NCI-H146 treated with DMSO at 0.1 percent for 48 hours (cell line): ENCODE data around the gene ISCA2.

ENCODE experiments used
- DNase-seq: peaks from one replicate; lab custom pipeline; 2025; ENCODE audit not compliant: unreplicated experiment; lab: John Stamatoyannopoulos, UW

The ISCA2 gene

GRCh38 chr14:74507840-74508239 lies 14.3 kb downstream of the ISCA2 start:
- DNase-seq, result no peak

GRCh38 chr14:74508292-74508731 lies 14.7 kb downstream of the ISCA2 start:
- DNase-seq, result no peak

- DNase-seq, result no peak
These were observed 15.4 kb downstream of the ISCA2 start for GRCh38 chr14:74508844-74509428.

- DNase-seq, result no peak
These were observed 16.1 kb downstream of the ISCA2 start for GRCh38 chr14:74509587-74510222.

- no peak for DNase-seq
These were observed 16.8 kb downstream of the ISCA2 start for GRCh38 chr14:74510223-74510931.

- DNase-seq, result no peak
These were observed 17.4 kb downstream of the ISCA2 start for GRCh38 chr14:74510959-74511409.

GRCh38 chr14:74511966-74512830 lies 18.6 kb downstream of the ISCA2 start:
- no peak for DNase-seq

- no peak for DNase-seq
These were observed 20.9 kb downstream of the ISCA2 start for GRCh38 chr14:74514471-74514941.

- no peak for DNase-seq
These were observed 22.4 kb downstream of the ISCA2 start for GRCh38 chr14:74515891-74516412.

- no peak for DNase-seq
These were observed 23.0 kb downstream of the ISCA2 start for GRCh38 chr14:74516451-74517160.

- no peak for DNase-seq
These were observed 24.2 kb downstream of the ISCA2 start for GRCh38 chr14:74517731-74518130.

GRCh38 chr14:74518221-74518620 lies 24.7 kb downstream of the ISCA2 start:
- no peak for DNase-seq

- DNase-seq, result no peak
These were observed 25.9 kb downstream of the ISCA2 start for GRCh38 chr14:74519316-74520074.

- DNase-seq, result no peak
These were observed 28.2 kb downstream of the ISCA2 start for GRCh38 chr14:74521756-74522155.

GRCh38 chr14:74522740-74523139 lies 29.2 kb downstream of the ISCA2 start:
- no peak for DNase-seq

GRCh38 chr14:74524076-74524811 lies 30.7 kb downstream of the ISCA2 start:
- DNase-seq, result no peak

GRCh38 chr14:74524812-74525135 lies 31.2 kb downstream of the ISCA2 start:
- no peak for DNase-seq

- no peak for DNase-seq
These were observed 31.8 kb downstream of the ISCA2 start for GRCh38 chr14:74525361-74525851.
